RWPE2 (cell line): ENCODE data around the gene ASIC2.

Experiments used
- ATAC-seq: fragments of 200-7000 bp; cut with Tn5 transposase; 3 replicates; pipeline ENCODE4 v1.9.1; 2021; ENCODE audit warnings: low read depth
- DNase-seq: peaks from one replicate; pipeline ENCODE4 v3.0.0-alpha.2; 2020; ENCODE audit warnings: low spot score
- H3K27ac ChIP-seq: fragments of 450-650 bp; 2 replicates; pipeline ENCODE4 v1.5.1; 2017; ENCODE audit warnings: mild to moderate bottlenecking; ENCODE audit not compliant: poor library complexity, severe bottlenecking
- H3K27me3 ChIP-seq: fragments of 250-450 bp; sonication (Bioruptor Pico); 2 replicates; pipeline ENCODE4 v1.5.1; 2021; ENCODE audit warnings: mild to moderate bottlenecking, moderate library complexity; ENCODE audit not compliant: insufficient read depth, poor library complexity, severe bottlenecking
- H3K36me3 ChIP-seq: fragments of 250-450 bp; sonication (Bioruptor Pico); 2 replicates; pipeline ENCODE4 v1.5.1; 2020; ENCODE audit warnings: low read depth, mild to moderate bottlenecking, moderate library complexity
- H3K4me1 ChIP-seq: fragments of 250-450 bp; sonication (Bioruptor Pico); 2 replicates; pipeline ENCODE4 v1.5.1; 2021; ENCODE audit warnings: mild to moderate bottlenecking, moderate library complexity; ENCODE audit not compliant: insufficient read depth, poor library complexity, severe bottlenecking
- H3K4me3 ChIP-seq: fragments of 250-450 bp; sonication (Bioruptor Pico); 2 replicates; pipeline ENCODE4 v1.5.1; 2021; ENCODE audit warnings: mild to moderate bottlenecking, moderate library complexity; ENCODE audit not compliant: severe bottlenecking
- H3K9me3 ChIP-seq: fragments of 250-450 bp; sonication (Bioruptor Pico); 2 replicates; pipeline ENCODE4 v1.5.1; 2021; ENCODE audit warnings: mild to moderate bottlenecking, moderate library complexity; ENCODE audit not compliant: severe bottlenecking
- CTCF ChIP-seq: fragments of 450-650 bp; IDR thresholded peaks from one replicate; pipeline ENCODE4 v1.5.1; 2017; ENCODE audit warnings: mild to moderate bottlenecking, moderate library complexity; ENCODE audit not compliant: poor library complexity, severe bottlenecking

The ASIC2 gene

GRCh38 chr17:33154869-33155455 is 138.1 kb downstream of the ASIC2 start:
- H3K27me3 ChIP-seq, result no peaks in the 10 kb centered on the region
- no peaks in the 10 kb centered on the region for H3K4me1 ChIP-seq
- no peaks in the 10 kb centered on the region for H3K36me3 ChIP-seq
- no peak for TF ChIP-seq CTCF
- no peak overlapping the region for H3K4me3 ChIP-seq
- no peak for ATAC-seq
- DNase-seq, result no peak
- no peak overlapping the region for H3K27ac ChIP-seq
- no peaks in the 10 kb centered on the region for H3K9me3 ChIP-seq

- no peak overlapping the region for H3K4me3 ChIP-seq
- no peak for TF ChIP-seq CTCF
- no peaks in the 10 kb centered on the region for H3K4me1 ChIP-seq
- no peaks in the 10 kb centered on the region for H3K27me3 ChIP-seq
- ATAC-seq (no peak), DNase-seq (no peak)
- no peaks in the 10 kb centered on the region for H3K36me3 ChIP-seq
- H3K9me3 ChIP-seq, result no peaks in the 10 kb centered on the region
- no peak overlapping the region for H3K27ac ChIP-seq
Measured at GRCh38 chr17:33152783-33153182, 140.3 kb downstream of the ASIC2 start.

GRCh38 chr17:33151565-33151964 is 141.5 kb downstream of the ASIC2 start:
- Histone ChIP-seq H3K27ac (no peak overlapping the region), H3K9me3 (no peaks in the 10 kb centered on the region), H3K27me3 (no peaks in the 10 kb centered on the region), H3K4me3 (no peak overlapping the region), H3K4me1 (no peaks in the 10 kb centered on the region), H3K36me3 (no peaks in the 10 kb centered on the region)
- DNase-seq (no peak), ATAC-seq (no peak)
- no peak for TF ChIP-seq CTCF

GRCh38 chr17:33145941-33146340 is 147.2 kb downstream of the ASIC2 start:
- TF ChIP-seq CTCF, result no peak
- peak; percentile 27; the same call in 1 of the 3 replicates for ATAC-seq

GRCh38 chr17:33144837-33145236 is 148.3 kb downstream of the ASIC2 start:
- no peaks in the 10 kb centered on the region for H3K9me3 ChIP-seq
- ATAC-seq (no peak), DNase-seq (no peak)
- H3K36me3 ChIP-seq, result no peaks in the 10 kb centered on the region
- H3K4me1 ChIP-seq, result no peaks in the 10 kb centered on the region
- no peak overlapping the region for H3K4me3 ChIP-seq
- H3K27ac ChIP-seq, result no peak overlapping the region
- no peaks in the 10 kb centered on the region for H3K27me3 ChIP-seq
- TF ChIP-seq CTCF, result no peak

More at GRCh38 chr17:33145941-33146340, 147.2 kb downstream of the ASIC2 start:
- Histone ChIP-seq H3K27me3 (no peaks in the 10 kb centered on the region), H3K4me3 (no peak overlapping the region), H3K27ac (no peak overlapping the region), H3K4me1 (no peaks in the 10 kb centered on the region), H3K36me3 (no peaks in the 10 kb centered on the region), H3K9me3 (no peaks in the 10 kb centered on the region)
- DNase-seq, result no peak
